ENCODE results near the gene COL9A2.

DNA sequence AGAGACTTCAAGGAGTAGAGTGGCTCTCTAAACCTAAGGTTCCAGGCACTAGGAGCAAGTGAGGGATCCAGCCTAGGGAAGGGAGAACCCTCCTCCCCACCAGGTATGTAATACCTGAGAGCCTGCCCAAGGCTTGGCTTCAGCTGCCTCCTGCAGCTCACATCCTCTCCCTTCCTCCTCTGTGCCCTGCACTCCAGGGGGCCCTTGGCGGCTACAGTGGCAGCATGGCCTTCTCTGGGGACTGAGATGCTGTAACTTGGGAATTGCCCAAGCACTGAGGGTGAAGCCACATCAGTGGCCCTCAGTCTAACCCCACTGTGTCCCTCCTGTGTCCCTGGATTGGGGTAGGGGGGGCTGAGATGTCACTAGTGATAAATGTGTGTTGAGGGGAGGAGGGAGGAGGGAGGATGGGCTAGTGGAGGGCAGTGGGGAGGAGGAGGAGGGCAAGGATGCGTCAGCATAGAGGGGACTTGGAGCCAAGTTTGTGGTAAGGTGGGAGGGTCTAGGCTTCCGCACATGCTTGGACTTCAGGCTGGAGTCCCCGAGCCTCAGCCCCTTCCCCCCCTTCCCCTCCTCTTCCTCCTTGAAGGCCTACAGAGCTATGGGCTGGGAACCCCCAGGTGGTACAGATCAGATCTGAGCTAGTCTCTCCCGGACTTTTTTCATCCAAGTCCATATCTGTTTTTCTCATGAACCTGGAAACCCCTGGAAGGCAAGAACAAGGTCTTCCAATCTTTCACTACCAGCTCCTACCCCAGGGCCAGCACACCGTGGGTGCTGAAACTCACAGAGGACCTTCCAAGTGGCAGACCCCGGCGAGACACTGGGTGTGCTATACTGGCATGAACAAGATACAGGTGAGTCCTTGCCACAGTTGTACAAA is 17.5 kb downstream of the COL9A2 start:
- TF ChIP-seq EZH2 (IDR thresholded peaks at IDR 0.05; ENCODE audit: borderline replicate concordance, low read depth, low read length, severe bottlenecking) = no peak
- TF ChIP-seq, protein P1, sequence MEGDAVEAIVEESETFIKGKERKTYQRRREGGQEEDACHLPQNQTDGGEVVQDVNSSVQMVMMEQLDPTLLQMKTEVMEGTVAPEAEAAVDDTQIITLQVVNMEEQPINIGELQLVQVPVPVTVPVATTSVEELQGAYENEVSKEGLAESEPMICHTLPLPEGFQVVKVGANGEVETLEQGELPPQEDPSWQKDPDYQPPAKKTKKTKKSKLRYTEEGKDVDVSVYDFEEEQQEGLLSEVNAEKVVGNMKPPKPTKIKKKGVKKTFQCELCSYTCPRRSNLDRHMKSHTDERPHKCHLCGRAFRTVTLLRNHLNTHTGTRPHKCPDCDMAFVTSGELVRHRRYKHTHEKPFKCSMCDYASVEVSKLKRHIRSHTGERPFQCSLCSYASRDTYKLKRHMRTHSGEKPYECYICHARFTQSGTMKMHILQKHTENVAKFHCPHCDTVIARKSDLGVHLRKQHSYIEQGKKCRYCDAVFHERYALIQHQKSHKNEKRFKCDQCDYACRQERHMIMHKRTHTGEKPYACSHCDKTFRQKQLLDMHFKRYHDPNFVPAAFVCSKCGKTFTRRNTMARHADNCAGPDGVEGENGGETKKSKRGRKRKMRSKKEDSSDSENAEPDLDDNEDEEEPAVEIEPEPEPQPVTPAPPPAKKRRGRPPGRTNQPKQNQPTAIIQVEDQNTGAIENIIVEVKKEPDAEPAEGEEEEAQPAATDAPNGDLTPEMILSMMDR (IDR thresholded peaks at IDR 0.05; ENCODE audit: borderline replicate concordance, extremely low read depth, low read length, poor library complexity, severe bottlenecking) = no peak
